OCI-LY3 (cell line): Measurements from ENCODE around the gene MIPOL1.

ENCODE experiments used
- H2AFZ ChIP-seq: fragments of 200-600, 300-600 bp; shearing (Covaris generic); 2 replicates; pipeline ENCODE4 v1.6.0; 2014; ENCODE audit warnings: antibody characterized with exemption, low read depth, low read length
- H3K27ac ChIP-seq: fragments of 200-600, 300-600 bp; sonication (generic); 2 replicates; pipeline ENCODE4 v1.5.1; 2014; ENCODE audit warnings: mild to moderate bottlenecking, low read length, moderate library complexity, mixed read lengths
- H3K27me3 ChIP-seq: fragments of 200-600, 300-600 bp; sonication (generic); 2 replicates; pipeline ENCODE4 v1.6.1; 2014; ENCODE audit warnings: low read depth, low read length, mixed read lengths
- H3K36me3 ChIP-seq: fragments of 200-600, 300-600 bp; sonication (generic); replicated peaks from 2 replicates; pipeline ENCODE3; 2014; ENCODE audit warnings: low read depth, low read length, mixed read lengths
- H3K4me1 ChIP-seq: fragments of 300-600, 200-600 bp; sonication (generic); 2 replicates; pipeline ENCODE4 v1.6.1; 2014; ENCODE audit warnings: low read length, mixed read lengths
- H3K4me2 ChIP-seq: fragments of 200-600, 300-600 bp; sonication (generic); 2 replicates; pipeline ENCODE4 v1.6.1; 2014; ENCODE audit warnings: low read length, mixed read lengths
- H3K4me3 ChIP-seq: fragments of 300-600, 200-600 bp; sonication (generic); 2 replicates; pipeline ENCODE4 v1.5.1; 2014; ENCODE audit warnings: antibody characterized with exemption, mild to moderate bottlenecking, low read length, moderate library complexity
- H3K79me2 ChIP-seq: fragments of 300-600, 200-600 bp; shearing (Covaris generic); 2 replicates; pipeline ENCODE4 v1.6.1; 2014; ENCODE audit warnings: mild to moderate bottlenecking, low read length, mixed read lengths
- H3K9ac ChIP-seq: fragments of 300-600, 200-600 bp; shearing (Covaris generic); 2 replicates; pipeline ENCODE4 v1.6.0; 2014; ENCODE audit warnings: mild to moderate bottlenecking, low read length, moderate library complexity
- H3K9me3 ChIP-seq: fragments of 200-600, 300-600 bp; shearing (Covaris generic); 2 replicates; pipeline ENCODE4 v1.6.1; 2014; ENCODE audit warnings: low read length, mixed read lengths; ENCODE audit not compliant: insufficient read depth
- H4K20me1 ChIP-seq: fragments of 200-600, 300-600 bp; sonication (generic); 2 replicates; pipeline ENCODE4 v1.6.1; 2016; ENCODE audit warnings: low read length, mixed read lengths; ENCODE audit not compliant: insufficient read depth
- EZH2phosphoT487 ChIP-seq: fragments of 200-600 bp; shearing (Covaris generic); IDR thresholded peaks from 2 replicates; pipeline ENCODE4 v1.6.1; 2018; ENCODE audit warnings: antibody characterized with exemption, mixed run types, low read depth
- TF ChIP-seq, protein P1 (sequence below): fragments of 200-600, 300-600 bp; sonication (generic); IDR thresholded peaks from 2 replicates; pipeline ENCODE4 v1.5.1; 2014; ENCODE audit warnings: antibody characterized with exemption, low read length, low read depth

MIPOL1 gene

DNA sequence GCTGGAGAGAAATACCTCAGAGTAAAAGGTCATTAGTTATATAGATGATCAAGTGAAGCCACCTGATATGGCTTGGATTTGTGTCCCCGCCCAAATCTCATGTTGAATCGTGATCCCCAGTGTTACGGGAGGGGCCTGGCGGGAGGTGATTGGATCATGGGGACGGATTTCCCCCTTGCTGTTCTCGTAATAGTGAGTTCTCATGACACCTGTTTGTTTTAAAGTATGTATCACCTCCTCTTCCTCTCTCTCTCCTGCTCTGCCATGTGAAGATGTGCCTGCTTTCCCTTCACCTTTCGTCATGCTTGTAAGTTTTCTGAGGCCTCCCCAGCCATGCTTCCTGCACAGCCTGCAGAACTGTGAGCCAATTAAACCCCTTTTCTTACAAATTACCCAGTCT, 272.5 kb downstream of the MIPOL1 start:
- Histone ChIP-seq H3K4me3 (no peak overlapping the region), H2AFZ (no peak overlapping the region)

DNA sequence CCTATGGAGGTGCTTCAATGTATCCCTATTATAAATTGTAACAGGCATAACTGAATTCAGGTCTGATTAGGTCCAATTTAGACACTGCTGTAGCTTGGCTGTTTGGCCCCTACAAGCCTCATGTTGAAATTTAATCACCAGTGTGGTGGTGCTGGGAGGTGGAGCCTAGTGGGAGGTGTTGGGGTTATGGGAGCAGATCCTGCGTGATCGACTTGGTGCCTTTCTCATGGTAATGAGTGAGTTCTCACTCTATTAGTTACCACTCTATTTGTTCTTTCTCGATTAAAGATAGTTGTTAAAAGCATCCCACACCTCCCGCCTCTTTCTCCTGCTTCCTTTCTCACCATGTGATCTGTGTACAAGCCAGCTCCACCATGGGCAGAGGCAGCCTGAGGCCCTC, 275.2 kb downstream of the MIPOL1 start:
- H4K20me1 ChIP-seq = no peaks in the 10 kb centered on the region
- H3K27me3 ChIP-seq = no peaks in the 10 kb centered on the region
- TF ChIP-seq, protein P1, sequence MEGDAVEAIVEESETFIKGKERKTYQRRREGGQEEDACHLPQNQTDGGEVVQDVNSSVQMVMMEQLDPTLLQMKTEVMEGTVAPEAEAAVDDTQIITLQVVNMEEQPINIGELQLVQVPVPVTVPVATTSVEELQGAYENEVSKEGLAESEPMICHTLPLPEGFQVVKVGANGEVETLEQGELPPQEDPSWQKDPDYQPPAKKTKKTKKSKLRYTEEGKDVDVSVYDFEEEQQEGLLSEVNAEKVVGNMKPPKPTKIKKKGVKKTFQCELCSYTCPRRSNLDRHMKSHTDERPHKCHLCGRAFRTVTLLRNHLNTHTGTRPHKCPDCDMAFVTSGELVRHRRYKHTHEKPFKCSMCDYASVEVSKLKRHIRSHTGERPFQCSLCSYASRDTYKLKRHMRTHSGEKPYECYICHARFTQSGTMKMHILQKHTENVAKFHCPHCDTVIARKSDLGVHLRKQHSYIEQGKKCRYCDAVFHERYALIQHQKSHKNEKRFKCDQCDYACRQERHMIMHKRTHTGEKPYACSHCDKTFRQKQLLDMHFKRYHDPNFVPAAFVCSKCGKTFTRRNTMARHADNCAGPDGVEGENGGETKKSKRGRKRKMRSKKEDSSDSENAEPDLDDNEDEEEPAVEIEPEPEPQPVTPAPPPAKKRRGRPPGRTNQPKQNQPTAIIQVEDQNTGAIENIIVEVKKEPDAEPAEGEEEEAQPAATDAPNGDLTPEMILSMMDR = no peak
- TF ChIP-seq EZH2phosphoT487 = no peak

More for the DNA sequence above, 272.5 kb downstream of the MIPOL1 start:
- Histone ChIP-seq H3K9me3 (no peaks in the 10 kb centered on the region), H3K9ac (no peak overlapping the region), H3K4me2 (no peak overlapping the region), H3K27ac (no peak overlapping the region), H4K20me1 (no peaks in the 10 kb centered on the region), H3K79me2 (no peaks in the 10 kb centered on the region), H3K27me3 (no peaks in the 10 kb centered on the region), H3K4me1 (no peaks in the 10 kb centered on the region), H3K36me3 (no peaks in the 10 kb centered on the region)
- TF ChIP-seq, protein P1 = no peak
- TF ChIP-seq EZH2phosphoT487 = no peak

GRCh38 chr14:37474191-37474590, 276.5 kb downstream of the MIPOL1 start:
- H3K4me3 ChIP-seq = no peak overlapping the region
- no peaks in the 10 kb centered on the region for H3K9me3 ChIP-seq
- no peak overlapping the region for H3K9ac ChIP-seq
- no peaks in the 10 kb centered on the region for H4K20me1 ChIP-seq
- H3K4me1 ChIP-seq = no peaks in the 10 kb centered on the region
- H2AFZ ChIP-seq = no peak overlapping the region
- H3K4me2 ChIP-seq = no peak overlapping the region
- H3K27ac ChIP-seq = no peak overlapping the region
- H3K36me3 ChIP-seq = no peaks in the 10 kb centered on the region
- no peaks in the 10 kb centered on the region for H3K27me3 ChIP-seq
- TF ChIP-seq EZH2phosphoT487 = no peak
- TF ChIP-seq, protein P1 = no peak
- H3K79me2 ChIP-seq = no peaks in the 10 kb centered on the region

More for the DNA sequence above, 275.2 kb downstream of the MIPOL1 start:
- no peaks in the 10 kb centered on the region for H3K9me3 ChIP-seq
- no peak overlapping the region for H3K4me2 ChIP-seq
- no peak overlapping the region for H3K27ac ChIP-seq
- H3K36me3 ChIP-seq = no peaks in the 10 kb centered on the region
- no peak overlapping the region for H3K9ac ChIP-seq
- no peaks in the 10 kb centered on the region for H3K79me2 ChIP-seq
- no peak overlapping the region for H3K4me3 ChIP-seq
- no peak overlapping the region for H2AFZ ChIP-seq
- H3K4me1 ChIP-seq = no peaks in the 10 kb centered on the region

GRCh38 chr14:37480446-37481290, 282.9 kb downstream of the MIPOL1 start:
- Histone ChIP-seq H4K20me1 (no peaks in the 10 kb centered on the region), H3K4me3 (no peak overlapping the region), H3K9ac (no peak overlapping the region), H3K36me3 (no peaks in the 10 kb centered on the region), H3K4me1 (no peaks in the 10 kb centered on the region), H3K27ac (no peak overlapping the region), H2AFZ (no peak overlapping the region), H3K9me3 (no peaks in the 10 kb centered on the region), H3K27me3 (no peaks in the 10 kb centered on the region), H3K79me2 (no peaks in the 10 kb centered on the region), H3K4me2 (no peak overlapping the region)
- TF ChIP-seq, protein P1 = no peak
- TF ChIP-seq EZH2phosphoT487 = no peak
